H9 (cell line): ENCODE measurements around the gene LRRN3. TPM values are rescaled to one million over a fixed set of nuclear protein-coding genes. Genes with fewer than 3 reads are reported as not detected.

Source experiments
- DNase-seq: peaks from one replicate; pipeline ENCODE4 v3.0.0-alpha.2; 2017
- H2AFZ ChIP-seq: one replicate; pipeline ENCODE4 v1.6.1; 2013; ENCODE audit warnings: mild to moderate bottlenecking, low read length, control low read depth, moderate library complexity
- H2AK5ac ChIP-seq: 2 replicates; pipeline ENCODE4 v1.6.1; 2013; ENCODE audit warnings: low read length, control low read depth, mixed read lengths; ENCODE audit not compliant: insufficient read length
- H2BK120ac ChIP-seq: one replicate; pipeline ENCODE4 v1.6.1; 2013; ENCODE audit warnings: low read depth, mild to moderate bottlenecking, low read length, control low read depth, inconsistent platforms; ENCODE audit not compliant: poor library complexity, severe bottlenecking
- H2BK12ac ChIP-seq: 2 replicates; pipeline ENCODE4 v1.6.1; 2013; ENCODE audit warnings: low read length, control low read depth, mixed read lengths, low read depth; ENCODE audit not compliant: insufficient read length
- H2BK15ac ChIP-seq: 2 replicates; pipeline ENCODE4 v1.6.1; 2013; ENCODE audit warnings: low read depth, low read length, control low read depth
- H2BK20ac ChIP-seq: one replicate; pipeline ENCODE4 v1.6.1; 2013; ENCODE audit warnings: low read depth, mild to moderate bottlenecking, low read length, control low read depth, inconsistent platforms; ENCODE audit not compliant: poor library complexity, severe bottlenecking
- H2BK5ac ChIP-seq: 2 replicates; pipeline ENCODE4 v1.6.1; 2013; ENCODE audit warnings: low read length, control low read depth, mixed read lengths; ENCODE audit not compliant: insufficient read length
- H3K14ac ChIP-seq: 2 replicates; pipeline ENCODE4 v1.6.1; 2013; ENCODE audit warnings: low read length, control low read depth; ENCODE audit not compliant: insufficient read depth
- H3K18ac ChIP-seq: 2 replicates; pipeline ENCODE4 v1.6.1; 2013; ENCODE audit warnings: low read depth, mild to moderate bottlenecking, mixed read lengths, low read length, control low read depth; ENCODE audit not compliant: insufficient read length
- H3K23ac ChIP-seq: 2 replicates; pipeline ENCODE4 v1.6.1; 2013; ENCODE audit warnings: low read length, control low read depth, mixed read lengths, low read depth; ENCODE audit not compliant: insufficient read length
- H3K23me2 ChIP-seq: 2 replicates; pipeline ENCODE4 v1.6.1; 2013; ENCODE audit warnings: low read depth, mild to moderate bottlenecking, mixed read lengths, low read length, control low read depth; ENCODE audit not compliant: insufficient read length, poor library complexity, severe bottlenecking
- H3K27ac ChIP-seq: 2 replicates; pipeline ENCODE4 v1.5.1; 2013; ENCODE audit warnings: low read length, control low read depth, mixed read lengths, low read depth; ENCODE audit not compliant: insufficient read length
- H3K27me3 ChIP-seq: 2 replicates; pipeline ENCODE4 v1.6.1; 2013; ENCODE audit warnings: low read length, control low read depth, inconsistent platforms; ENCODE audit not compliant: insufficient read depth
- H3K4ac ChIP-seq: 2 replicates; pipeline ENCODE4 v1.6.1; 2013; ENCODE audit warnings: low read depth, mild to moderate bottlenecking, control low read depth, inconsistent platforms, low read length, moderate library complexity
- H3K4me1 ChIP-seq: 2 replicates; pipeline ENCODE4 v1.6.1; 2013; ENCODE audit warnings: low read length, control low read depth, inconsistent platforms; ENCODE audit not compliant: insufficient read depth
- H3K4me2 ChIP-seq: 2 replicates; pipeline ENCODE4 v1.6.1; 2013; ENCODE audit warnings: low read length, control low read depth, mixed read lengths; ENCODE audit not compliant: insufficient read length, insufficient read depth
- H3K56ac ChIP-seq: 2 replicates; pipeline ENCODE4 v1.6.1; 2013; ENCODE audit warnings: low read depth, mild to moderate bottlenecking, mixed read lengths, low read length, control low read depth; ENCODE audit not compliant: insufficient read length
- H3K79me1 ChIP-seq: 2 replicates; pipeline ENCODE4 v1.6.1; 2013; ENCODE audit warnings: low read depth, mild to moderate bottlenecking, moderate library complexity, low read length, control low read depth, inconsistent platforms; ENCODE audit not compliant: insufficient read depth, poor library complexity, severe bottlenecking
- H3K79me2 ChIP-seq: 2 replicates; pipeline ENCODE4 v1.6.1; 2013; ENCODE audit warnings: low read length, control low read depth, inconsistent platforms; ENCODE audit not compliant: insufficient read depth
- H3K9ac ChIP-seq: 2 replicates; pipeline ENCODE4 v1.6.1; 2013; ENCODE audit warnings: low read length, control low read depth, mixed read lengths; ENCODE audit not compliant: insufficient read length; ENCODE audit errors: extremely low read depth
- H3K9me3 ChIP-seq: one replicate; pipeline ENCODE4 v1.6.1; 2013; ENCODE audit warnings: low read depth, low read length, inconsistent platforms; ENCODE audit not compliant: control insufficient read depth
- H3T11ph ChIP-seq: one replicate; pipeline ENCODE4 v1.6.1; 2013; ENCODE audit warnings: mild to moderate bottlenecking, low read length, control low read depth, inconsistent platforms
- H4K20me1 ChIP-seq: one replicate; pipeline ENCODE4 v1.6.1; 2013; ENCODE audit not compliant: control insufficient read depth, insufficient read length, insufficient read depth
- H4K5ac ChIP-seq: 2 replicates; pipeline ENCODE4 v1.6.1; 2013; ENCODE audit warnings: low read depth, mild to moderate bottlenecking, mixed read lengths, low read length, control low read depth; ENCODE audit not compliant: insufficient read length
- H4K8ac ChIP-seq: replicated peaks from 2 replicates; pipeline ENCODE4 v1.6.1; 2013; ENCODE audit warnings: low read length, control low read depth, mixed read lengths, low read depth; ENCODE audit not compliant: insufficient read length
- H4K91ac ChIP-seq: 2 replicates; pipeline ENCODE4 v1.6.1; 2013; ENCODE audit warnings: low read depth, mild to moderate bottlenecking, moderate library complexity, mixed read lengths, low read length, control low read depth; ENCODE audit not compliant: insufficient read length
- H3K27ac Mint-ChIP-seq, 3 experiments: 2 replicates in 2 of 3; 3 replicates in 1 of 3; pipeline ENCODE4 v1.8.0; 2020 to 2021; ENCODE audit warnings: mixed read lengths in 3 of 3, mild to moderate bottlenecking in 1 of 3, moderate library complexity in 1 of 3
- H3K27me3 Mint-ChIP-seq: 2 replicates; pipeline ENCODE4 v1.8.0; 2021; ENCODE audit warnings: low read depth, mild to moderate bottlenecking, moderate library complexity, mixed read lengths
- H3K36me3 Mint-ChIP-seq, 3 experiments: 2 replicates in 2 of 3; 3 replicates in 1 of 3; pipeline ENCODE4 v1.8.0; 2020 to 2021; ENCODE audit warnings: low read depth in 3 of 3, mixed read lengths in 3 of 3; ENCODE audit not compliant: insufficient read depth in 1 of 3
- H3K4me1 Mint-ChIP-seq, 2 experiments: 2 replicates each; pipeline ENCODE4 v1.8.0; 2020; ENCODE audit warnings: mixed read lengths in 2 of 2
- H3K4me3 Mint-ChIP-seq, 2 experiments: 2 replicates in 1 of 2; 3 replicates in 1 of 2; pipeline ENCODE4 v1.8.0; 2020 to 2021; ENCODE audit warnings: mild to moderate bottlenecking in 2 of 2, mixed read lengths in 2 of 2, moderate library complexity in 1 of 2
- H3K9me3 Mint-ChIP-seq, 2 experiments: 2 replicates in 1 of 2; 3 replicates in 1 of 2; pipeline ENCODE4 v1.8.0; 2020; ENCODE audit warnings: mild to moderate bottlenecking in 2 of 2, mixed read lengths in 2 of 2, moderate library complexity in 1 of 2
- CTCF ChIP-seq: fragments of 200-600 bp; sonication (generic); conservative IDR thresholded peaks from 3 replicates; pipeline ENCODE4 v1.8.0; 2021; ENCODE audit warnings: antibody characterized with exemption, mild to moderate bottlenecking
- WGBS: extraction: QIAGEN DNeasy Blood & Tissue Kit; methylation state at CpG from one replicate; pipeline ENCODE4 v1.1.7; 2013; ENCODE audit warnings: missing lambda C conversion rate, low lambda C conversion rate, mixed read lengths; ENCODE audit not compliant: insufficient read length; ENCODE audit errors: extremely low coverage; 5-methylcytosine and 5-hydroxymethylcytosine counted together
- total RNA-seq: library from RNA; stranded (reverse); gene quantifications from 2 replicates; pipeline ENCODE4 v1.2.1, GENCODE V29; 2021

Gene LRRN3
- total RNA-seq, 1 experiment from 2014 or later: 0.77 TPM

GRCh38 chr7:111164442-111164841, 73.5 kb downstream of the LRRN3 start:
- no peaks in the 10 kb centered on the region for H3K79me2 ChIP-seq
- H3K9me3 ChIP-seq: no peaks in the 10 kb centered on the region
- H3K23me2 ChIP-seq: no peaks in the 10 kb centered on the region
- no peaks in the 10 kb centered on the region for H3K27me3 Mint-ChIP-seq
- no peak overlapping the region for H4K8ac ChIP-seq
- no CpG with 5 or more reads among the region's 1 CpG for WGBS
- H2BK5ac ChIP-seq: no peak overlapping the region
- H3K27ac ChIP-seq: no peak overlapping the region
- no peaks in the 10 kb centered on the region for H3K4me1 ChIP-seq
- no peaks in the 10 kb centered on the region for H3K9me3 Mint-ChIP-seq
- no peak overlapping the region for H3K18ac ChIP-seq
- no peak overlapping the region for H3K4ac ChIP-seq
- H3K9ac ChIP-seq: no peak overlapping the region
- no peak overlapping the region for H4K91ac ChIP-seq
- H3K36me3 Mint-ChIP-seq: no peaks in the 10 kb centered on the region
- no peak overlapping the region for H2BK120ac ChIP-seq
- H3T11ph ChIP-seq: no peak overlapping the region
- H2AK5ac ChIP-seq: no peak overlapping the region
- H3K79me1 ChIP-seq: no peaks in the 10 kb centered on the region
- no peak overlapping the region for H2BK12ac ChIP-seq
- no peaks in the 10 kb centered on the region for H3K27me3 ChIP-seq
- no peak overlapping the region for H3K23ac ChIP-seq
- no peak overlapping the region for H4K5ac ChIP-seq
- no peak for TF ChIP-seq CTCF
- H3K27ac Mint-ChIP-seq: no peak overlapping the region
- H2BK20ac ChIP-seq: no peak overlapping the region
- no peaks in the 10 kb centered on the region for H4K20me1 ChIP-seq
- H3K56ac ChIP-seq: no peak overlapping the region
- no peak overlapping the region for H3K4me2 ChIP-seq
- H2BK15ac ChIP-seq: no peak overlapping the region
- DNase-seq: no peak
- H3K4me3 Mint-ChIP-seq: no peak overlapping the region
- H3K4me1 Mint-ChIP-seq: no peaks in the 10 kb centered on the region
- no peak overlapping the region for H3K14ac ChIP-seq
- no peak overlapping the region for H2AFZ ChIP-seq
